HCT116 (cell line): ENCODE results near the gene NR2C2. TPM values are rescaled to one million over a fixed set of nuclear protein-coding genes. Genes with fewer than 3 reads are reported as not detected.

Experiments
- ATAC-seq: fragments of 200-7000 bp; cut with Tn5 transposase; 2 replicates; pipeline ENCODE4 v1.9.1; 2020; ENCODE audit warnings: mild to moderate bottlenecking, moderate library complexity
- BruUV-seq: library from RNA; stranded (reverse); fragments of 400-500 nt; replicated peaks from 2 replicates; lab custom pipeline; 2021; lab: Mats Ljungman, UMichigan
- CTCF ChIA-PET: fragments of 300-600 bp; sonication (Branson Sonifier 250); formaldehyde crosslinking; loops from one replicate; lab custom pipeline; 2021; ENCODE audit warnings: antibody characterized with exemption; lab: Charles Lee
- POLR2A ChIA-PET: fragments of 300-600, 350-600 bp; sonication (Branson Sonifier 250); formaldehyde crosslinking; loops from one replicate; lab custom pipeline; 2021; ENCODE audit warnings: antibody characterized with exemption; lab: Charles Lee
- RAD21 ChIA-PET, 2 experiments: fragments of 300-600 bp; sonication (Branson Sonifier 250); formaldehyde crosslinking; loops; one replicate each; lab custom pipeline; 2023; ENCODE audit warnings: low total read pairs in 2 of 2; ENCODE audit not compliant: uncharacterized antibody in 2 of 2, unreplicated experiment in 2 of 2, low non-redundant PET in 1 of 2; lab: Charles Lee
- DNase-seq: peaks from one replicate; pipeline ENCODE4 v3.0.0-alpha.2; 2010; ENCODE audit warnings: low read depth, low spot score
- H2AFZ ChIP-seq: fragments of 200-600 bp; shearing (Covaris generic), sonication (generic); 2 replicates; pipeline ENCODE4 v1.6.1; 2017; ENCODE audit warnings: low read depth, mixed run types, mixed read lengths, antibody characterized with exemption, low read length; ENCODE audit not compliant: poor library complexity, severe bottlenecking
- H3K27ac ChIP-seq: 2 replicates; pipeline ENCODE4 v1.5.1; 2012; ENCODE audit warnings: low read depth, low read length
- H3K27me3 ChIP-seq: fragments of 200-600 bp; sonication (generic); 2 replicates; pipeline ENCODE4 v1.6.1; 2016; ENCODE audit warnings: mixed run types, low read length, mixed read lengths; ENCODE audit not compliant: insufficient read depth
- H3K36me3 ChIP-seq, 2 experiments: fragments of 200-500 bp in 1 of 2; fragments of 200-600 bp in 1 of 2; sonication (Bioruptor generic) in 1 of 2; sonication (generic) in 1 of 2; 2 replicates each; pipeline versions ENCODE4 v1.5.1 to v1.6.1; 2014 to 2016; ENCODE audit warnings: low read length in 2 of 2, inconsistent platforms in 1 of 2, mixed read lengths in 1 of 2, mixed run types in 1 of 2; ENCODE audit not compliant: insufficient read depth in 2 of 2, control insufficient read depth in 1 of 2
- H3K4me1 ChIP-seq, 2 experiments: fragments of 200-600 bp in 1 of 2; sonication (generic) in 1 of 2; 2 replicates each; pipeline versions ENCODE4 v1.5.1 to v1.6.1; 2012 to 2017; ENCODE audit warnings: low read length in 2 of 2, inconsistent platforms in 1 of 2, mild to moderate bottlenecking in 1 of 2, mixed read lengths in 1 of 2, mixed run types in 1 of 2, moderate library complexity in 1 of 2; ENCODE audit not compliant: insufficient read depth in 2 of 2, control insufficient read depth in 1 of 2
- H3K4me2 ChIP-seq: fragments of 200-600 bp; sonication (generic); 2 replicates; pipeline ENCODE4 v1.6.1; 2017; ENCODE audit warnings: mixed run types, low read length, mixed read lengths
- H3K4me3 ChIP-seq, 2 experiments: fragments of 200-600 bp in 1 of 2; sonication (generic) in 1 of 2; replicated peaks in 1 of 2; 2 replicates each; pipeline ENCODE4 v1.5.1; 2011 to 2016; ENCODE audit warnings: low read length in 2 of 2, control low read depth in 1 of 2, low read depth in 1 of 2, mild to moderate bottlenecking in 1 of 2, mixed read lengths in 1 of 2, mixed run types in 1 of 2
- H3K79me2 ChIP-seq: fragments of 200-600 bp; sonication (generic); 2 replicates; pipeline ENCODE4 v1.6.1; 2017; ENCODE audit warnings: mild to moderate bottlenecking, mixed run types, low read length, moderate library complexity, mixed read lengths; ENCODE audit not compliant: insufficient read depth
- H3K9ac ChIP-seq: fragments of 200-600 bp; sonication (generic); 2 replicates; pipeline ENCODE4 v1.6.1; 2016; ENCODE audit warnings: low read length, mixed read lengths
- H3K9me2 ChIP-seq: fragments of 200-600 bp; sonication (generic), shearing (Covaris generic); 2 replicates; pipeline ENCODE4 v1.6.1; 2017; ENCODE audit warnings: mixed run types, mild to moderate bottlenecking, moderate library complexity; ENCODE audit not compliant: insufficient read depth
- H3K9me3 ChIP-seq, 2 experiments: fragments of 200-500 bp in 1 of 2; fragments of 200-600 bp in 1 of 2; sonication (Bioruptor generic) in 1 of 2; sonication (generic) in 1 of 2; 2 replicates each; pipeline ENCODE4 v1.6.1; 2014 to 2017; ENCODE audit warnings: low read length in 2 of 2, mixed read lengths in 2 of 2, inconsistent platforms in 1 of 2, low read depth in 1 of 2, mild to moderate bottlenecking in 1 of 2, mixed run types in 1 of 2, moderate library complexity in 1 of 2; ENCODE audit not compliant: control insufficient read depth in 1 of 2, insufficient read depth in 1 of 2
- H4K20me1 ChIP-seq: fragments of 200-600 bp; sonication (generic), shearing (Covaris generic); 2 replicates; pipeline ENCODE4 v1.6.1; 2017; ENCODE audit warnings: mixed run types, mild to moderate bottlenecking, moderate library complexity; ENCODE audit not compliant: insufficient read depth
- CEBPB ChIP-seq: IDR thresholded peaks from 2 replicates; pipeline ENCODE4 v1.6.1; 2012; ENCODE audit warnings: low read depth
- EGR1 ChIP-seq: IDR thresholded peaks from 2 replicates; pipeline ENCODE4 v1.6.1; 2012; ENCODE audit warnings: low read depth
- ELF1 ChIP-seq: IDR thresholded peaks from 2 replicates; pipeline ENCODE4 v1.6.1; 2012; ENCODE audit warnings: low read depth, borderline replicate concordance
- EZH2 ChIP-seq: fragments of 200-600 bp; sonication (generic); IDR thresholded peaks from 2 replicates; pipeline ENCODE4 v1.6.1; 2017; ENCODE audit warnings: antibody characterized with exemption, mixed run types
- EZH2phosphoT487 ChIP-seq: fragments of 200-600 bp; IDR thresholded peaks from 2 replicates; pipeline ENCODE4 v1.6.1; 2018; ENCODE audit warnings: antibody characterized with exemption, borderline replicate concordance
- JUND ChIP-seq: IDR thresholded peaks from 2 replicates; pipeline ENCODE4 v1.6.1; 2012
- MAX ChIP-seq: IDR thresholded peaks from 2 replicates; pipeline ENCODE4 v1.6.1; 2012
- POLR2A ChIP-seq: IDR thresholded peaks from 2 replicates; pipeline ENCODE4 v1.7.0; 2011; ENCODE audit warnings: borderline replicate concordance; ENCODE audit not compliant: insufficient read depth, insufficient read length; ENCODE audit errors: extremely low read depth
- POLR2AphosphoS5 ChIP-seq: IDR thresholded peaks from 2 replicates; pipeline ENCODE4 v1.6.1; 2011; ENCODE audit warnings: mild to moderate bottlenecking, low read depth, low read length, moderate library complexity
- RAD21 ChIP-seq: IDR thresholded peaks from 2 replicates; pipeline ENCODE4 v1.6.1; 2012; ENCODE audit warnings: low read depth, mild to moderate bottlenecking
- SP1 ChIP-seq: IDR thresholded peaks from 2 replicates; pipeline ENCODE4 v1.6.1; 2012; ENCODE audit warnings: low read depth
- SRF ChIP-seq: IDR thresholded peaks from 2 replicates; pipeline ENCODE4 v1.6.1; 2012; ENCODE audit warnings: low read depth
- TCF7L2 ChIP-seq: IDR thresholded peaks from 2 replicates; pipeline ENCODE4 v1.7.0; 2011; ENCODE audit warnings: borderline replicate concordance, inconsistent platforms; ENCODE audit not compliant: insufficient read depth, insufficient read length; ENCODE audit errors: extremely low read depth
- YY1 ChIP-seq: IDR thresholded peaks from 2 replicates; pipeline ENCODE4 v1.6.1; 2011; ENCODE audit warnings: low read length, low read depth, moderate library complexity, mild to moderate bottlenecking; ENCODE audit not compliant: insufficient replicate concordance; ENCODE audit errors: extremely low read depth
- ZFX ChIP-seq: fragments of 450-650 bp; IDR thresholded peaks from 2 replicates; pipeline ENCODE4 v1.6.1; 2017
- ZNF274 ChIP-seq: fragments of 200-500 bp; sonication (Bioruptor generic); IDR thresholded peaks from 2 replicates; pipeline ENCODE4 v1.6.1; 2014; ENCODE audit warnings: mild to moderate bottlenecking, low read depth, low read length, inconsistent platforms
- intact Hi-C: fragments of 100-400 bp; cut with micrococcal nuclease; formaldehyde crosslinking; loops from 2 replicates; pipeline ENCODE4 v1.10.0; 2022
- total RNA-seq: library from RNA; stranded (reverse); gene quantifications from one replicate; pipeline ENCODE4 v1.2.1, GENCODE V29; 2021; ENCODE audit not compliant: unreplicated experiment
- TF ChIP-seq, protein P1 (sequence below): IDR thresholded peaks from 2 replicates; pipeline ENCODE4 v1.6.1; 2012; ENCODE audit warnings: low read depth

NR2C2 gene
- total RNA-seq, 1 experiment from 2014 or later = 45.0 TPM

DNA sequence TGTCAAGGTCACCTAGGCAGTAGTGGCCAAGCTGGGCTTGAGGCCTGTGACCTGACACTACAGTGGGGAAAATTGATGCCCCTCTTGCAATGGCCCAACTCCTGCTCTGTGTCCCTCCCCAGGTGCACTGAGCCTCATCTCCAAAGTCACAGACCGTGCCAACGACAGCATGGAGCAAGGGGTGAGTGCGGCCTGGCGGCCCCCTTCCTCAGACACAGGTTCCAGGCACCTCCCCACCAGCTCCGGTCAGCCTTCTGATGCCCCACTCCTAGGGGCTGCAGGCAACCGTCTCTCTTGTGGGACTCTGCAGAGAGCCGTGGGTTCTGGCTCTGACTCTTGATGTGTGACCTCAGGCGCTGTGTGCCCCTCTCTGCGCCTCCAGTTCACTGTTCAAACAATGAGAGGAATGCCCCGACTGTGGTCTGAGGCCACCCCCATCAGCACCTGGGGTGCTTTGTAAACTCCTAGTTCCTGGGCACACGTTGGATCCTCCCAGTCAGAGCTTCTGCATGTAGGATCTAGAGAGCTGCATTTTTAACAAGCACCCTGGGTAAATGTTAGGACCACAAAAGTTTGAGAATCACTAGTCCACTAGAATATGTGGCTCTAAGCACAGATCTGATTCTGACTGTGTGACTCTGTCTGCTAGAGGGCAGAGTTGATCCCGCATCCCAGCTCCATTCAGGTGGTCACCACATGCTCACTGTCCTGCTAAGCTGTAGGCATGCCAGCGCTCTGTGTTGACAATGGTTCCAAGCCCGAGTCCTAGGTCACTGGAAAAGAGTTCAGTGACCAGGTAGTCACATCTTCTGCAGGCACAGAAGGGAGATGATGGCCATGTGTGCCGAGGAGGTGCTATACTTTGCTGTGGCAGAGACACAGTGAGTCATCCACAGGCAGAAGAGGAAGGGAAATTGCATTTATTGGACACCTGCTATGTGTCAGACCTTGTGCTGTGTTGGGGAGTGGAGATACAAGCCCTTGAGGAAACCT is 46.2 kb upstream of the NR2C2 start:
- no peaks in the 10 kb centered on the region for H3K79me2 ChIP-seq
- intact Hi-C loops = no loop called here
- H3K4me1 ChIP-seq = no peaks in the 10 kb centered on the region
- ChIA-PET POLR2A (no interaction called here), RAD21 (no interaction called here), CTCF (no interaction called here)
- H3K9ac ChIP-seq = no peak overlapping the region
- ATAC-seq (peak; percentile 28), DNase-seq (no peak)
- no peak overlapping the region for H3K4me3 ChIP-seq
- BruUV-seq = no TSS peak
- TF ChIP-seq ZFX (no peak), CEBPB (no peak), EZH2phosphoT487 (no peak), EGR1 (no peak), JUND (no peak), MAX (no peak), SP1 (no peak), POLR2AphosphoS5 (no peak), EZH2 (no peak), SRF (no peak), TCF7L2 (no peak), RAD21 (no peak), ELF1 (no peak), POLR2A (no peak), YY1 (no peak), ZNF274 (no peak)
- TF ChIP-seq, protein P1, sequence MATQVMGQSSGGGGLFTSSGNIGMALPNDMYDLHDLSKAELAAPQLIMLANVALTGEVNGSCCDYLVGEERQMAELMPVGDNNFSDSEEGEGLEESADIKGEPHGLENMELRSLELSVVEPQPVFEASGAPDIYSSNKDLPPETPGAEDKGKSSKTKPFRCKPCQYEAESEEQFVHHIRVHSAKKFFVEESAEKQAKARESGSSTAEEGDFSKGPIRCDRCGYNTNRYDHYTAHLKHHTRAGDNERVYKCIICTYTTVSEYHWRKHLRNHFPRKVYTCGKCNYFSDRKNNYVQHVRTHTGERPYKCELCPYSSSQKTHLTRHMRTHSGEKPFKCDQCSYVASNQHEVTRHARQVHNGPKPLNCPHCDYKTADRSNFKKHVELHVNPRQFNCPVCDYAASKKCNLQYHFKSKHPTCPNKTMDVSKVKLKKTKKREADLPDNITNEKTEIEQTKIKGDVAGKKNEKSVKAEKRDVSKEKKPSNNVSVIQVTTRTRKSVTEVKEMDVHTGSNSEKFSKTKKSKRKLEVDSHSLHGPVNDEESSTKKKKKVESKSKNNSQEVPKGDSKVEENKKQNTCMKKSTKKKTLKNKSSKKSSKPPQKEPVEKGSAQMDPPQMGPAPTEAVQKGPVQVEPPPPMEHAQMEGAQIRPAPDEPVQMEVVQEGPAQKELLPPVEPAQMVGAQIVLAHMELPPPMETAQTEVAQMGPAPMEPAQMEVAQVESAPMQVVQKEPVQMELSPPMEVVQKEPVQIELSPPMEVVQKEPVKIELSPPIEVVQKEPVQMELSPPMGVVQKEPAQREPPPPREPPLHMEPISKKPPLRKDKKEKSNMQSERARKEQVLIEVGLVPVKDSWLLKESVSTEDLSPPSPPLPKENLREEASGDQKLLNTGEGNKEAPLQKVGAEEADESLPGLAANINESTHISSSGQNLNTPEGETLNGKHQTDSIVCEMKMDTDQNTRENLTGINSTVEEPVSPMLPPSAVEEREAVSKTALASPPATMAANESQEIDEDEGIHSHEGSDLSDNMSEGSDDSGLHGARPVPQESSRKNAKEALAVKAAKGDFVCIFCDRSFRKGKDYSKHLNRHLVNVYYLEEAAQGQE = no peak
- H3K9me3 ChIP-seq = peaks cover 3 to 13% of the 10 kb centered on the region in 2 experiments; a peak in 1 of 4 replicates
- no peaks in the 10 kb centered on the region for H3K36me3 ChIP-seq
- H3K27ac ChIP-seq = no peak overlapping the region
- H3K4me2 ChIP-seq = no peak overlapping the region
- H2AFZ ChIP-seq = no peak overlapping the region
- H3K27me3 ChIP-seq = peaks cover 7% of the 10 kb centered on the region; the same call in 1 of the 2 replicates
- no peaks in the 10 kb centered on the region for H3K9me2 ChIP-seq
- H4K20me1 ChIP-seq = no peaks in the 10 kb centered on the region
